Fibroblast of upper back skin (primary cell): ENCODE data around the gene SZT2.
A peak's percentile ranks its signal among the peaks of the same experiment; 100 is the strongest.

ENCODE experiments used
- DNase-seq: peaks from one replicate; pipeline ENCODE4 v3.0.0-alpha.2; 2013

SZT2 gene

DNA sequence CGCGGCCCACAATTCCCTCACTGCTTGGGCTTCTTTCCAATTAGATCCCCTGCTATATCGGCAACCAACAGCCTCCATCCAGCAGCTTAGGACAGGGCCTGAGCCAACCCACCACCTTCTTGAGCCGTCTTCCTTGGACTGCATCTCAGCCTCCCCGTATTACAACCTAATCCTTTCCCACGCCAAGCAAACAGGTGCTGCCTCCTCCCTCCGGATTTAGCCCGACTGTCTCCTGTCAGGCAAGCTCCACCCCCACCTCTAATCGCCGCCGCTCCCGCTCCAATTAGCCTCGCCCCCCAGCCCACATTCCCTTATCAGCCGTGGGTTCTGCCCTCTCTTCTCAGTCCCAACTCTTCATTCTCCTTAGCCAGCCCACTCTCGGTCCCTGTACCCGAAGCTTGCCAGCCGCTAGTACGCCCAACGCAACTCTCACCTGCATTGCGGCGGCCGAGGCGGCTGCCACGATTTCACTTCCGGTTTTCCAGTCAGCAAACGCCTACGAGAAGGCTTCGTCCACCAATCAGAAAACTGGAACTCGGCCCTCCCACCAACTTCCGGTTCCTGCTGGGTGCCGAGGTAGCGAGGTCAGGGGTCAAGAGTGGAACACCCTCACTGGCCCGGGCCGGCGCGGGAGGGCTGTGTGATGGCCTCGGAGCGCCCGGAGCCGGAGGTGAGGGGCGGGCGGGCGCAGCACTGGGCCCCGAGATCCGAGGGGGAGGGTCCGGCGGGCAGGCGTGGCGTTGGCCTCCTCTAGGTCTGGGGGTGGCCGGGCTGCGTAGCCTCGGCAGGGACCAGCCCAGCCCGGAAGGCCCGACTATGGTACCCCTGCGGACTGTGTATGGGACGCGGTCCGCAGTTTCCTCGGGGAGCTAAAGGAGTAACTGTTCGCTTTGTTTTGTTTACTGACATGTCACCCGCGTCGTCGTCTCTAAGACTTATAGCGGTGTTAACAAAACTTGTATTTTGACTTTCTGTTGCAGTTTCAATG lies at the start of gene SZT2, which contains the start of gene MED8:
Gene SZT2, plus strand, starts transcription at position 574 of the 988 bp plus-strand sequence. Its CDS starts 70 bp downstream, at position 644.
Gene MED8, minus strand, starts transcription at position 475 of the 988 bp plus-strand sequence. Its CDS starts 36 bp downstream, at position 439.
- peak; percentile 94 for DNase-seq

DNA sequence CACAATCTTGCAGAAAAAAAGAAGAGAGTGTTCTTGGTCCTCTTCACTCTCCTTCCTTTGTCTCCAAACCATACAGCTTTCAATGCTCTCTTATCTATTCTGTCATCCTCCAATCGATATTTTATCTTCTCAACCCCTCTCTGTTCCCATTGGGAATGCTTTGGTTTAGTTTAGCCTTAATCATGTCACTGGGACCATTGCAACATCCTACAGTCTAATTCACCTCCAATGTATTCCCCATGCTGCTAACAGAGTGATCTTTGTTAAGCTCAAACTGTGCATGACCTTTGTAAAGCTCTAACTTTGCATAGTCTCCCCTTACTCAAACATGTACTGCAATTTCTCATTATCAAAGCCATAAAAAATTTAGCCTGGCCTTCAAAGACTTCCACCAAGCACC lies 49.1 kb upstream of the SZT2 start:
- no peak for DNase-seq

DNA sequence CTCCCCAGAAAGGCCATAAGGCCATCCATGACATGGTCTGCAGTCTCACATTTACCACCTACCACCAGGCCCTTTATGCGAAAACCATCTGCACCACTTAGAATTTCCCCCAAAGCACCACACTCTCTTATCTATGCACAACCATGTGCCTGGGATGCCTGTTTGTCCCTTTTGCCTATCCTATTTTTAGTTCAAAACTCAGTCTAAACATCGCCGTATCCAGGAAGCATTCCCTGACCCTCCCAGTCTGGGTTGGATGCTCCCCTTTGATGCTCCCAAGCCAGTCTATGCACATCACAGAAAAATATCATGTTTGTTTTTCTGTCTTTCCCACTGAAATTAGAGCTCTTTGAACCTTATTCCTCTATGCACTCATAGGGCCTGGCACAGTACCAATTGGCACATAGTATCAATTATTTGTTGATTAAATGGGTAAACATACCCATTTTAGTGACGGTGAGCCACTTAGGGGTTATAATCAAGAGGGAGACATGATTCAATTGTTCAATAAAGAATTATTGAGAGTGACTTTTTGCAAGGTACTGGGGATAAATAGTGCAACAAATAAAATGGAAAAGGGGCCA lies 45.3 kb upstream of the SZT2 start:
- no peak for DNase-seq

DNA sequence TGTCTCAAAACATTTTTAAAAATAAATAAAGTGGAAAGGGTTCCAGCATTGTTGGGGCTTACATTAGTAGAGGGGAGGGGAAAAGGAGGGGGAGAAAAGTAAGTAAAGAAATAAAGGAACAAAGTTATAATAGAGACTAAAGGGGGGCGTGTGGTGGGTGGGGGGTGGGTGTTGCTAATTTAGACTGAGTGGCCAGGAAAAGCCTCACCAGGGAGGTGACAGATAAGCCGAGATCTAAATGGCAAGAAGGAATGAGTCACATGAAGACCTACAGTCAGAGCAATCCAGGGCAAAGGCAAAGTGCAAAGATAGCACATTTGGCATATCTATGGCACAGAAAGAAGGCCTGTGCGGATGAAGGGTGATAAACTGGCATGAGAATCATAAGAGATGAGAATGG lies 44.6 kb upstream of the SZT2 start:
- no peak for DNase-seq

DNA sequence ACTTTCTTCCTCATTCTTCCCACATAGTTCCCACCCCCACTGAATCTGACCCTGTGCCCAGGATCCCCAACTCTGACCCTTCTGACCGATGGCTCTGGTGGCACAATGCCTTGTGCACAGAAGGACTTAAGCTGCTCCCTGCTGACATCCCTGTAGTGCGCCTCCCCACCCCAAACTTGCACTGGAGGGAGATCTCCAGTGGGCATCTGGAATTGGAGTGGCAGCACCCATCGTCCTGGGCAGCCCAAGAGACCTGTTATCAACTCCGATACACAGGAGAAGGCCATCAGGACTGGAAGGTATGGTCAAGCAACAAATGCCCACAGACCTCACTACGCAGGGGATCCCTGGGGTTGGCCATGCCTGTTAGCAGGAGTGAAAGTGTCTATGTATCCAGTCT lies 43.1 kb upstream of the SZT2 start:
- no peak for DNase-seq

DNA sequence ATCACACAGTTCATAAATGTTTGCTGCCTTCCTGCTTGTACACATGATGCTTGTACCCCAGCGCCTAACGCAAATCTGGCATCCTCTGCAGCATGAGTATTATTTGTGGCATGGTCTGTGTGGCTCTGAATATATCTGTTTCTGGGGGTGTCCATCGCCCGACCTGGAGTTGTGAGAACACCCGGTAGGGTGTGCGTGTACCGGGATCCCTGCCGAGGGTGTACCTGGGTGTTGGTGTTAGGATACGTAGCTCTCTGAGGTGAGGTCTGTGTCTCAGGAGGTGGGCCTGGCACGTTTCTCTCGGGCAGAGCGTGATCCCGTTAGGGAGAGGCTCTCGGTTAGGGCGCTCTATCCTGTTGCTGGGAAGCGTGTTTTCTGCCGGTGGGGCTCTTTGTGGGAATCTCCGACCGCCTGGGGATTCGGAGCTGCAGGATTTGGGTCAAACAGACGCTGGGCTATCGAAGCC lies 41.3 kb upstream of the SZT2 start:
- no peak for DNase-seq

DNA sequence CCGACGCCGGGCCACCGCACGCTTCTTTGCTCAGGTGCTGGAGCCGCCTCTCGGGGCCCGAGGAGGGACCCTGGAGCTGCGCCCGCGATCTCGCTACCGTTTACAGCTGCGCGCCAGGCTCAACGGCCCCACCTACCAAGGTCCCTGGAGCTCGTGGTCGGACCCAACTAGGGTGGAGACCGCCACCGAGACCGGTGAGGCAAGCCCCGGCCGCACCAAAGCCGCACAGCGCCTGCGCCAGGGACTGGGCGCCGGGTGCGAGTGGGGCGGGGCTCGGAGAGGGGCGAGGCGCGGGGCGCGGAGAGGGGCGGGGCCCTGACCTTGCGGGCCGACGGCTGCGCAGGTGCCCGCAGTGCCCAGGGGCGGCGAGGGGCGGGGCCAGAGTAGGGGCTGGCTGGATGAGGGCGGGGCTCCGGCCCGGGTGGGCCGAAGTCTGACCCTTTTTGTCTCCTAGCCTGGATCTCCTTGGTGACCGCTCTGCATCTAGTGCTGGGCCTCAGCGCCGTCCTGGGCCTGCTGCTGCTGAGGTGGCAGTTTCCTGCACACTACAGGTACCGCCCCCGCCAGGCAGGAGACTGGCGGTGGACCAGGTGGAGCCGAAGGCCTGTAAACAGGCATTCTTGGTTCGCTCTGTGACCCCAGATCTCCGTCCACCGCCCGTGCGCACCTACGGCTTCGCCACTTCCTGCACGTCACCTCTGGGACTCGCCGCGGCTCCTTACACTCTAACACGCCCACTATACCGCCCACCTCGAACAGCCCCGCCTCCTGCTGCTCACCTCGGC lies 40.7 kb upstream of the SZT2 start:
- DNase-seq: peak; percentile 30

DNA sequence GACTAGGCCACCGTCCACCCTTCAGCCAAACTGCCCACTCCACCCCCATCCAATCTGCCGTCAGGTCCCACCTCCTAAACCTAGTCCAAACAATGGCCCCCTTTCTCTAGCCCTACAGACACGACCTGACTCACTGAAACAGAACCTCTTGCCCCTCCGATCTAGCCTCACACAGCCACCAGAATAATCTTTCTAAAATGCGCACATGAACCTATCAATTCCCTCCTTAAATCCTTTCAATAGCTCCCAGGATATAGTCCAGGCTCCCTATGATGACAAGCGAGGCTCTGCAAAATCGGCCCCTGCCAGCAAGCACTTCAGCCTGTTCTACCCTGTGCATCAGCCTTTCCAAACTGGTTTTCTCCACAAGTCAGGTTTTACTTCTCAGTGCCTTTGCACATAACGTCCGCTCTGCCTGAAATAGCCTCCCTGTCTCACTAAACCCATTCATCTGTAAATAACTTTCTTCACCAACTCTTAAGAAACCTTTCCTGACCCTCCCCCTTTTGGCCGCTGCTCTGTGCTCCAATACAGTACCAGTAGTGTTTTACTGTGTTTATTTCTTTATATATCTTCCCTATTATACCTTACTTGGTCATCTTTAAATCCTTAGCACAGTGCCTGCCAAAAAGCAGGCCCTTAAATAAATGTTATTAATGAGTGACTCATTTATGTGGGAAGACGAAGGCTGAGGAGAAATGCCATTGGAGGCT lies 39.9 kb upstream of the SZT2 start:
- DNase-seq: peak; percentile 76

DNA sequence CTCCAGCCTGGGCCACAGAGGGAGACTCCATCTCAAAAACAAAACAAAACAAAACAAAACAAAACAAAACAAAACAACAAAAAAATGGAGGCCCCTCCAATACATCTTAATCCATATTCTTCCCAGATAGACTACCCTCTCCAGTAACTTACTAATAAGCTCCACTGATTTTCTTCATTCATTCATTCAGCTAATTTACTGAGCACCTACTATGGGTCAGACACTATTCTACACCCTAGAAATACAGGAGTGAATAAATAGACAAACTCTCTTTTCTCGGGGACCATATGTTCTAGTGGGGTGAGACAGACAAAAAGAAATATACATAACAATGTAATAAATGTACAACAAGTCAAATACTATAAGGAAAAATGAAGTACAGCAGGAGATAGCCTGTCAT lies 38.7 kb upstream of the SZT2 start:
- DNase-seq: no peak

DNA sequence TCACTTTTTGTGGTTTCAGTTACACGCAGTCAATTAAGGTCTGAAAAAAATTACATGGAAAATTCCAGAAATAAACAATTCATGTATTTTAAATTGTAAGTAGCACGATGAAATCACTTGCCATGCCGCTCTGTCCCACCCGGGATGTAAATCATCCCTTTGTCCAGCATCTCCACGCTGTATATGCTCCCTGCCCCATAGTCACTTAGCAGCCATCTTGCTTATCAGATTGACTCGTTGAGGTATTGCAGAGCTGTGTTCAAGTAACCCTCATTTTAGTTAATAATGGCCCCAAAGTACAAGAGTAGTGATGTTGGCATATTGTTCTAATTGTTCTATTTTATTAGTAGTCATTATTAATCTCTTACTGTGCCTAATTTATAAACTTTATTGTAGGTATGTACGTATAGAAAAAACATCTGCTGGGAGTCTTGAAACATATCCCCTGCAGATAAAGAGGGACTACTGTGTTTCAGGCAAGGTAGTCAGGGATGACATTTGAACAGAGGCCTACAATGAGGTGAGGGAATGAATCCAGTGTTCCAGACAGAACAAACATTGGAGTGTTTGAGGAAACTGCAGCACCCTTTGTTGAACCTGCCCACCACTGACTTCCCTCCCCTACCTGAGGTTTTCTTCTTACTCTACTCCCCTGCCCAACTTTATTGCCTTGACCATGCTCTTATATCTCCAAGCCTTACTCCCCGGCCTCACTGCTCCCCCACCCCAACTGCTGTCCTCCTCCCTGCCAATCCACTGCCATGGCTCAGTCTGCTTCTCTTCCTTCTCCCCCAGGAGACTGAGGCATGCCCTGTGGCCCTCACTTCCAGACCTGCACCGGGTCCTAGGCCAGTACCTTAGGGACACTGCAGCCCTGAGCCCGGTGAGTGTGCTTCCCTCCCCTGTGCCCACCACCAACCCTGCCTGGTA lies 38.0 kb upstream of the SZT2 start:
- DNase-seq: no peak

DNA sequence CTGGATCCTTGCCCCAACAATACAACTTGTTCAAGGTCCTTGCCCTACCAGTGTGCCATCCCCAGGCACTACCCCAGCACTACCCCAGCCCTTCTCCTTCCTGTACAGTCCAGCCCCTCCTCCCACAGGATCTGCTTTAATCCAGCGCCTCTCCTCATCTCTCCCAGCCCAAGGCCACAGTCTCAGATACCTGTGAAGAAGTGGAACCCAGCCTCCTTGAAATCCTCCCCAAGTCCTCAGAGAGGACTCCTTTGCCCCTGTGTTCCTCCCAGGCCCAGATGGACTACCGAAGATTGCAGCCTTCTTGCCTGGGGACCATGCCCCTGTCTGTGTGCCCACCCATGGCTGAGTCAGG lies 37.4 kb upstream of the SZT2 start:
- DNase-seq: no peak

DNA sequence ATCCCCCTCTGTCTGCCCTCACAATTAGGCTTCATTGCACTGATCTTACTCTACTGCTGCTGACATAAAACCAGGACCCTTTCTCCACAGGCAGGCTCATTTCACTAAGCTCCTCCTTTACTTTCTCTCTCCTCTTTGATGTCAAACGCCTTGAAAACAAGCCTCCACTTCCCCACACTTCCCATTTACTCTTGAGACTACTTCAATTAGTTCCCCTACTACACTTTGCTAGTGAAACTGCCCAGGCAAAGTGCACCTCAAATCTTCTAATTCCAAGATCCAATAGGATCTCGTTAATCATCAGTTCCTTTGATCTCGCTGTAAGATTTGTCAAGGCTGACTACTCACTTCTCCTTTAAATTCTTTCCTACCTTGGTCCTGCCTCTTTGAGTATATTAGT lies 36.8 kb upstream of the SZT2 start:
- DNase-seq: no peak

DNA sequence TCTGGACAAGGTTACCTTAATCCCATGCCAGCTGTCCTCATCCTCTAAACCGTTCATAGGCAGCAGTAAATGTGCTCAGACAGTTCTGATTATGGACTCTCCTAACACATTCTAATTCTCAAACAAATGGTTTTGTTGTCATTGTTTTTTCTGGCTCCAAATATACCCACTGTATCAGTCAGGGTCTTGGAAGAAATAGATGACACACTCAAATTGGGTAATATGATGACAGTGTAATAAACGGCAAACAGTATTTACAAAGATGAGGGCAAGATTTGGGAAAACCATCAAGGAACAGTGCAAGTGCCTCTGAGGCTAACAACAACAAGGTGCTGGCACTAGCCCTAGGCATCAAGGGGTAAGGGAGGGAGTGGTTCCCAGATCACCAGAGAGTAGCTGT lies 35.2 kb upstream of the SZT2 start:
- DNase-seq: no peak

DNA sequence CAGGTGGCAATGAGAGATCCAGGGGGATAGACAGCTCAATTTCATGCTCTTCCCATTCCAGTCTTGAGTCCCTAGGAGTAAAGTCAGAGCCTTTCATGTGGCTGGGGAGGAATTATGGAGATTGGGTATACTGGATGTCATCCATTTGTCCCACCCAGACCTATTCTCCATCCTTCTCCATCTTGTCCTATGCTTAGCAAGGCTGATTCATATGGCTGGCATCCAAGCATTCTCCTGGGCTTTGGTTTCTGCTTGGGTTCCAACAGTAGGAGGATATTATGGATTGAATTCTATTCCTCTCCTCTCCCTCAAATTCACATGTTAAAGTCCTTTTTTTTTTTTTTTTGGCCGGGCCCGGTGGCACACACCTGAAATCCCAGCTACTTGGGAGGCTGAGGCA lies 34.8 kb upstream of the SZT2 start:
- DNase-seq: no peak

DNA sequence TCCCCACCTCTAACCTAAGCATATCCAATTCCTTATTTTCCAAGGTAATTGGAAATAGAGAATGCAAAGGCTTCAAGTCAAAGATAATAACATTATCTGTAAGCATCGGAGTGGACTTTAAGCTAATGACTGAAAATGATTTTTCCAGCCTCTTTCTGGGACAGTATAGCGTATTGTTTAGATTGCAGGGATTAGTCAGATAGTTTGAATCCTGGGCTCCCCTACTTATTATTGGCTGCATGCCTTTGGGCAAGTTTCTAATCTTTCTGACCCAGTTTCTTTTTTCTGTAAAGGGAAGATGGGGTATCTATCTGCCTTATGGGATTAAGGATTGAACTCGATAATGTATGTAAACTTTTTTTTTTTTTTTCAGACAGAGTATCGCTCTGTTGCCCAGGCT lies 32.4 kb upstream of the SZT2 start:
- DNase-seq: no peak

DNA sequence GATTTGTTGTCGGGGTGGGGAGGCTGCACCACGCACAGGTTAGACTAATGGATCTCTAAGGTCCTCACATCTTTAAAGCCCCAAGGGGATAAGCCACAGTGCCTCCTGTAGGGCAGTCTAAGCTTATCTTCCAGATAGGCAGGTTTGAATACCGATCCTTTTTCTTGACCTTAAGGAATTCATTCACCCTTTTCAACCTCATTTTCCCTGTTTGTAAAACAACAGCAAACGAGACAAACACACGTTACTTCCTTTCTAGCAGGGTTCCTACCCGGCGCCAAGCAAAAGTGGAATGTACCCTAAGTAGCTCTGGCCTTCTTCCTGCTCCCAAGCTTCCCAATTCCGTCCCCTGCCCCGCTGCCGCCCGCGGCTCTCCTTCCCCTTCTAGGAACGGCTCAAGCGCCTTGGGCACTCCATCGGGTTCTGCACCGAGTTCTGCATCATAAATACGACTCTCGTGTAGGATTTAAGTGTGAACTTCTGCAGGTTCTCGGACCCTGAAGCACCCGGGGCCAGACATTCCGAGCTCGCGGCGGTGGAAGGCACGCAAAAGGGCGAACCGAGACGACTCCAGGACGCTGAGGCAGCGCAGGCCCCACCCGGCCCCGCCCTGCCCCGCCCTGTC lies 31.5 kb upstream of the SZT2 start:
- DNase-seq: peak; percentile 37

DNA sequence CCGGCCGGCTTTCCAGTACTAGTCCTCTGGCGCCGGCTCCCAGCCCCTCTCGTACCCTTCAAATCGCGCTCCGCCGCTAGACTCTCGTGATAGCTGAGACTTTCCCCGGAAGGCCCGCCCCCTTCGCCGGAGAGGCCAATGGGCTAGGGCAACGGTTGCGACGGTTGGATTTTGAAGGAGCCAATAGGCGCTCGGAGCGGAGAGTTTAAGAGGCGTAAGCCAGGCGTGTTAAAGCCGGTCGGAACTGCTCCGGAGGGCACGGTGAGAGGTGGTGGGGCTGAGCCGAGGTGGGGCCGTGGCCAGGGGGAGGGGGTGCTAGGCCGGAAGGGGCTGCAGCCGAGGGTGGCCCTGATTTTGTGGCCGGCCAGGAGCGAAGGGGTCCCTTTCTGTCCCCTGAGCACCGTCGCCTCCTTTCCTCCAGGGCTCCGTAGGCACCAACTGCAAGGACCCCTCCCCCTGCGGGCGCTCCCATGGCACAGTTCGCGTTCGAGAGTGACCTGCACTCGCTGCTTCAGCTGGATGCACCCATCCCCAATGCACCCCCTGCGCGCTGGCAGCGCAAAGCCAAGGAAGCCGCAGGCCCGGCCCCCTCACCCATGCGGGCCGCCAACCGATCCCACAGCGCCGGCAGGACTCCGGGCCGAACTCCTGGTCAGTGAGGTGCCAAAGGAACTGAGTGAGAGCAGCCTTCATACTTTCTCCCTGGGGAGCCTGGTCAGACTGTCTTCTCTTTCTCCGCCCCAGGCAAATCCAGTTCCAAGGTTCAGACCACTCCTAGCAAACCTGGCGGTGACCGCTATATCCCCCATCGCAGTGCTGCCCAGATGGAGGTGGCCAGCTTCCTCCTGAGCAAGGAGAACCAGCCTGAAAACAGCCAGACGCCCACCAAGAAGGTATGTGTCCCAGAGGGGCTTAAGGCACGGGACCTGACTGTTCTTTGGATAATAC lies 30.7 kb upstream of the SZT2 start, which contains the start of gene CDC20:
Gene CDC20, plus strand, starts transcription at position 236 of the 948 bp plus-strand sequence. Its CDS starts 235 bp downstream, at position 471.
- DNase-seq: peak; percentile 96

DNA sequence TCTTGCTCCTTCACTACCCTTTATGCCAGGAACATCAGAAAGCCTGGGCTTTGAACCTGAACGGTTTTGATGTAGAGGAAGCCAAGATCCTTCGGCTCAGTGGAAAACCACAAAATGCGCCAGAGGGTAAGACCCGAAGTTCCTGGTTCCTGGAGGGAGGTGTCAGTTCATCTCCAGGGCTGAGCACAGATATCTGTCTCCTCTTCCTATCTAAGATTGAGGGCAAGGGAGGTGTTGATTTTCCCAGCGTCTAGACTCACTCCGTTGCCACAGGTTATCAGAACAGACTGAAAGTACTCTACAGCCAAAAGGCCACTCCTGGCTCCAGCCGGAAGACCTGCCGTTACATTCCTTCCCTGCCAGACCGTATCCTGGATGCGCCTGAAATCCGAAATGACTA lies 30.0 kb upstream of the SZT2 start:
- no peak for DNase-seq

DNA sequence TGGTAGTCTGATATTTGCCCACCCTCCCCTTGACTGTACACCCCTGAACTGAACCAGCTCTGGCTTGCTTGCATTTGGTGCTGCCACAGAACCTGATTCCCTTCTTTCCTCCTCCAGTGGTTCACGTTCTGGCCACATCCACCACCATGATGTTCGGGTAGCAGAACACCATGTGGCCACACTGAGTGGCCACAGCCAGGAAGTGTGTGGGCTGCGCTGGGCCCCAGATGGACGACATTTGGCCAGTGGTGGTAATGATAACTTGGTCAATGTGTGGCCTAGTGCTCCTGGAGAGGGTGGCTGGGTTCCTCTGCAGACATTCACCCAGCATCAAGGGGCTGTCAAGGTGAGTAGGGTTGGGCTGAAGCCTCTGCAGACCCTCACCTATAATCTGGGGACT lies 29.1 kb upstream of the SZT2 start:
- DNase-seq: no peak
